Esophagus squamous epithelium (tissue), 4 donors: ENCODE measurements around the gene FAM89A.

Source experiments
- POLR2A ChIP-seq, 4 donors: fragments of 450-650 bp; IDR thresholded peaks; one replicate each; pipeline ENCODE4 v1.6.1; 2017; ENCODE audit warnings: antibody characterized with exemption in 4 of 4, mild to moderate bottlenecking in 4 of 4, moderate library complexity in 3 of 4
- TF ChIP-seq, protein P1 (sequence below), 6 experiments: fragments of 450-650 bp in 4 of 6; fragments of 200-600 bp in 2 of 6; sonication (generic) in 2 of 6; IDR thresholded peaks; one replicate each; pipeline ENCODE4 v1.5.1; 2016 to 2019; ENCODE audit warnings: antibody characterized with exemption in 6 of 6, mild to moderate bottlenecking in 4 of 6, moderate library complexity in 4 of 6

- TF ChIP-seq, protein P1, sequence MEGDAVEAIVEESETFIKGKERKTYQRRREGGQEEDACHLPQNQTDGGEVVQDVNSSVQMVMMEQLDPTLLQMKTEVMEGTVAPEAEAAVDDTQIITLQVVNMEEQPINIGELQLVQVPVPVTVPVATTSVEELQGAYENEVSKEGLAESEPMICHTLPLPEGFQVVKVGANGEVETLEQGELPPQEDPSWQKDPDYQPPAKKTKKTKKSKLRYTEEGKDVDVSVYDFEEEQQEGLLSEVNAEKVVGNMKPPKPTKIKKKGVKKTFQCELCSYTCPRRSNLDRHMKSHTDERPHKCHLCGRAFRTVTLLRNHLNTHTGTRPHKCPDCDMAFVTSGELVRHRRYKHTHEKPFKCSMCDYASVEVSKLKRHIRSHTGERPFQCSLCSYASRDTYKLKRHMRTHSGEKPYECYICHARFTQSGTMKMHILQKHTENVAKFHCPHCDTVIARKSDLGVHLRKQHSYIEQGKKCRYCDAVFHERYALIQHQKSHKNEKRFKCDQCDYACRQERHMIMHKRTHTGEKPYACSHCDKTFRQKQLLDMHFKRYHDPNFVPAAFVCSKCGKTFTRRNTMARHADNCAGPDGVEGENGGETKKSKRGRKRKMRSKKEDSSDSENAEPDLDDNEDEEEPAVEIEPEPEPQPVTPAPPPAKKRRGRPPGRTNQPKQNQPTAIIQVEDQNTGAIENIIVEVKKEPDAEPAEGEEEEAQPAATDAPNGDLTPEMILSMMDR (IDR thresholded peaks at IDR 0.05): no peak
- TF ChIP-seq POLR2A (IDR thresholded peaks at IDR 0.05): no peak
Measured at GRCh38 chr1:231052777-231053176, 12.7 kb upstream of the FAM89A start.
